ENCODE results near the gene TTC34. TPM values are rescaled to one million over a fixed set of nuclear protein-coding genes. Genes with fewer than 3 reads are reported as not detected.

Gene TTC34
- total and polyA plus RNA-seq, 2 donors from 2014 or later = 0.15 to 2.4 TPM

DNA sequence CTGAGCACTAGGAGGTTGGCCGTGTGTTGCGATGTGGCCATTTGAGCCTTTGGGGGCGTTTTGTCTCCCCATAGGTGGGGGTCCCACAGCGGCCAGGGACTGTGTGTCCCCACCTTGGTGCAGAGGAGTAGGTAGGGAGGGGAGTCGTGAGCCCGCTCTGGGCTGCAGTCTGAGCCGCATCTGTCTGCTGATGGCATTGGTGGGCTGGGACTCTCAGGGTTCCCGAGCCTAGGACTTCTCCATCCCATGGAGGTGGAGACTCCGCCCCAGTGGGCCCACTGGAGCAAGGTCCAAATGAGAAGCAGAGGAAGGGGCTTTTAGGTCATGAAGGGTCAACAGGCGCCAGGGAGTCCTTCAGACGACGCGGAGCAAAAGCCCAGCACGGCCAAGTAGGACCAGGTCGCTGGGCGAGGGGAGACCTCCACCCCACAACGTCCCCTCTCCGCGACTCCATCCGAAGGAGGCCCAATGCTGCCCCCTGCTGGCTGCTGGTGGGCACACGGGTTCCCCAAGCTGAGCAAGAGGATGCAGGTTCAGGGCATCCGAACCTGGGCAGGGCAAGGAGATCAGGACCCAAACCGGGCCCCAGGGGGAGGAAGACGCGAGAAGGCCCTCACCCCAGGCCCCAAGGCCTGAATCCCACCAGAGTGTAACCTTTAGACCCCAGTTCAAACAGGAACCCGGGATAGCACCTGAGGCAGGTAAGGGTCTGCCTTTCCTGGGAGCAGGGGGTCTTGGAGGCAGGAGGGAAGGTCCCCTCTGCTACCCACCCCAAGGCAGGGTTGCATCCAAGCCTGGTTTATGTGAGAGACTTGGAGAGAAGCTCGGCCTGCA, 14.9 kb downstream of the TTC34 start:
- TF ChIP-seq, protein P1, sequence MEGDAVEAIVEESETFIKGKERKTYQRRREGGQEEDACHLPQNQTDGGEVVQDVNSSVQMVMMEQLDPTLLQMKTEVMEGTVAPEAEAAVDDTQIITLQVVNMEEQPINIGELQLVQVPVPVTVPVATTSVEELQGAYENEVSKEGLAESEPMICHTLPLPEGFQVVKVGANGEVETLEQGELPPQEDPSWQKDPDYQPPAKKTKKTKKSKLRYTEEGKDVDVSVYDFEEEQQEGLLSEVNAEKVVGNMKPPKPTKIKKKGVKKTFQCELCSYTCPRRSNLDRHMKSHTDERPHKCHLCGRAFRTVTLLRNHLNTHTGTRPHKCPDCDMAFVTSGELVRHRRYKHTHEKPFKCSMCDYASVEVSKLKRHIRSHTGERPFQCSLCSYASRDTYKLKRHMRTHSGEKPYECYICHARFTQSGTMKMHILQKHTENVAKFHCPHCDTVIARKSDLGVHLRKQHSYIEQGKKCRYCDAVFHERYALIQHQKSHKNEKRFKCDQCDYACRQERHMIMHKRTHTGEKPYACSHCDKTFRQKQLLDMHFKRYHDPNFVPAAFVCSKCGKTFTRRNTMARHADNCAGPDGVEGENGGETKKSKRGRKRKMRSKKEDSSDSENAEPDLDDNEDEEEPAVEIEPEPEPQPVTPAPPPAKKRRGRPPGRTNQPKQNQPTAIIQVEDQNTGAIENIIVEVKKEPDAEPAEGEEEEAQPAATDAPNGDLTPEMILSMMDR (IDR thresholded peaks at IDR 0.05; ENCODE audit: borderline replicate concordance, extremely low read depth, insufficient read depth) = peak; percentile 60
- H3K36me3 ChIP-seq (ENCODE audit: control insufficient read depth in 2 of 3, insufficient read depth in 3 of 3, low read length in 3 of 3) = no peaks in the 10 kb centered on the region
- no peak overlapping the region for H3K27ac ChIP-seq (ENCODE audit: low read depth in 2 of 2, low read length in 2 of 2)
- peaks cover 0 to 6% (median 0%) of the 10 kb centered on the region in 3 donors for H3K9me3 ChIP-seq (ENCODE audit: control insufficient read depth in 2 of 3, insufficient read depth in 1 of 3, low read length in 3 of 3)
- peaks cover 3% of the 10 kb centered on the region for H3K27me3 ChIP-seq (ENCODE audit: control insufficient read depth, insufficient read depth, low read length)
- H3K9ac ChIP-seq (ENCODE audit: low read length in 3 of 3) = no peak overlapping the region
- H3K4me1 ChIP-seq (ENCODE audit: control insufficient read depth in 2 of 3, insufficient read depth in 2 of 3, low read depth in 1 of 3, low read length in 3 of 3) = no peaks in the 10 kb centered on the region
- H3K4me3 ChIP-seq (ENCODE audit: low read length in 3 of 3) = no peak overlapping the region
- FAIRE-seq (no peak), DNase-seq (peak; percentile 27 to 78 (median 50))
- intact Hi-C loops (cut with DNase I) = loop anchor here (5.0 kb wide), 1 partner anchor 369 kb away; no protein-coding TSS in a partner anchor

DNA sequence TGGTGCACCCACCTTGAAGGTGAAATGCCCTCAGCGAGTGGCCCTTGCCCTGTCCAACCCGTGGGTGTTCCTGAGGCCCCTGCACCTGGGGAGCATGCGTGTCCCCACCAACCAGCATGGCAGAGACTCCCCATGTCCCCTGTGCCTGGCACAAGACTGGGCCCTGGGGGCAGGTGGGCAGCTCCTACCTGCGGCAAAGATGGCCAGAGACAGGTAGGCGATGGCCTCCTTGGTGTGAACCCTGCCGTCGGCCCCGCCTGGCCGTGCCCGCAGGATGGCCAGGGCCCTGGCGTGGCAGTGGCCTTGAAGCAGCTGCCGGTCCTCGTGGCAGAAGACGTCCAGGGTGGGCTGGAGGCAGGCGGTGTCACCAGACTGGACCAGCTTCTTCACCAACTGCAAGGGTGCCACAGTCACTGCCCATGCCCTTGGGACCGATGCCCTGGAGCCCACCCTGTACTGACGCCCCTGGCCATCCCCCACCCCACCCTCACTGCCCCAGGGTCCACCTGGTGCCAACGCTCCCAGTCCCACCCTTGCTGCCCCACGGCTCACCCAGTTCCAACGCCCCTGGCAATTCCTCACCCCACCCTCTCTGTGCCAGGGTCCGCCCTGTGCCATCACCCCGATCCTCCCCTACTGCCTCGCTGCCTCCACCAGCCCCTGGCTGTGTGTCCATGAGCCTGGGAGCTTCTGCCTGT, 15.7 kb downstream of the TTC34 start:
- FAIRE-seq (no peak), DNase-seq (peak in 1 of 5 donors; percentile 57)
- Histone ChIP-seq H3K4me3 (ENCODE audit: low read length in 3 of 3) (no peak overlapping the region), H3K9me3 (ENCODE audit: control insufficient read depth in 2 of 3, insufficient read depth in 1 of 3, low read length in 3 of 3) (peaks cover 0 to 9% (median 0%) of the 10 kb centered on the region in 3 donors), H3K9ac (ENCODE audit: low read length in 3 of 3) (no peak overlapping the region), H3K27ac (ENCODE audit: low read depth in 2 of 2, low read length in 2 of 2) (no peak overlapping the region), H3K36me3 (ENCODE audit: control insufficient read depth in 2 of 3, insufficient read depth in 3 of 3, low read length in 3 of 3) (no peaks in the 10 kb centered on the region), H3K4me1 (ENCODE audit: control insufficient read depth in 2 of 3, insufficient read depth in 2 of 3, low read depth in 1 of 3, low read length in 3 of 3) (no peaks in the 10 kb centered on the region), H3K27me3 (ENCODE audit: control insufficient read depth, insufficient read depth, low read length) (peaks cover 2% of the 10 kb centered on the region)
- intact Hi-C loops (cut with DNase I) = loop anchor here (5.0 kb wide), 1 partner anchor 368 kb away; no protein-coding TSS in a partner anchor
- TF ChIP-seq, protein P1 (IDR thresholded peaks at IDR 0.05; ENCODE audit: borderline replicate concordance, extremely low read depth, insufficient read depth) = no peak

DNA sequence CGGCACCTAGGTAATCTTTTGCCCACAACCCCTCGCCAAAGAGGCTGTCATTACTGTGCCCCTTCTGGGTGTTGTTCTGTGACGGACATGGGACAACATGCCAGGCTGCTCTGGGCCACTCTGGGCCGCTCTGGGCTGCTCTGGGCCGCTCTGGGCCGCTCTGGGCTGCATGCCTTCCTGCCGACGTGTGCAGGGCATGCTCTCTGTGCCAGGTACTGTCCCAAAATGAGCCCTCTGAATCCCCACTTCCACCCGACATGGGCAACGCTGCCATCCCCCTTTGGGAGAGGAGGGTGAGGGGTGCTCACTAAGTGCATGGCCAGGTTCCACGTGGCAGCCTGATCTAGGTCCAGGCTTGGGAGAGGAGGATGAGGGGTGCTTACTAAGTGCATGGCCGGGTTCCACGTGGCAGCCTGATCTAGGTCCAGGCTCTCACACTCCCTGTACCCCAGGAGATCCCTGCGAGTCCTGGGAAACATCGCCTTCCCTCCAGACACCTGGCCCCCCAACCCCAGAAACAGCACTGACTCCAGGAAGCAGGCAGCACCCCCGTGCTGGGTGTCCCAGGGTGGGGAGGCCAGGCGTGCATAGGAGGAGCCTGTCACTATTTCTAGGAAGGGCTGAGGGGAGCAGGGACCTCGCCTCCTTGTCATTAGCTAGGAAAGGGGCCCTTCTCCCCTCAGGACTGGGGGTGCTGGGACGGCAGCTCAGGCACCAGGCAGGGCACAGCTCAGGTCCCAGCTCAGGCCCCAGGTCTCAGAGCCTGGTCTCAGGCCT, 16.5 kb downstream of the TTC34 start:
- Histone ChIP-seq H3K9ac (ENCODE audit: low read length in 3 of 3) (no peak overlapping the region), H3K9me3 (ENCODE audit: control insufficient read depth in 2 of 3, insufficient read depth in 1 of 3, low read length in 3 of 3) (peaks cover 0 to 14% (median 2%) of the 10 kb centered on the region in 3 donors), H3K4me3 (ENCODE audit: low read length in 3 of 3) (no peak overlapping the region), H3K4me1 (ENCODE audit: control insufficient read depth in 2 of 3, insufficient read depth in 2 of 3, low read depth in 1 of 3, low read length in 3 of 3) (no peaks in the 10 kb centered on the region), H3K27me3 (ENCODE audit: control insufficient read depth, insufficient read depth, low read length) (peaks cover 2% of the 10 kb centered on the region), H3K27ac (ENCODE audit: low read depth in 2 of 2, low read length in 2 of 2) (no peak overlapping the region), H3K36me3 (ENCODE audit: control insufficient read depth in 2 of 3, insufficient read depth in 3 of 3, low read length in 3 of 3) (no peaks in the 10 kb centered on the region)
- TF ChIP-seq, protein P1 (IDR thresholded peaks at IDR 0.05; ENCODE audit: borderline replicate concordance, extremely low read depth, insufficient read depth) = no peak
- intact Hi-C loops (cut with DNase I) = loop anchor here (5.0 kb wide), 1 partner anchor 368 kb away; no protein-coding TSS in a partner anchor
- FAIRE-seq (no peak), DNase-seq (peak in 1 of 5 donors; percentile 15)
